ENCODE measurements around the gene SREK1. TPM values are rescaled to one million over a fixed set of nuclear protein-coding genes. Genes with fewer than 3 reads are reported as not detected.
A peak's percentile ranks its signal among the peaks of the same experiment; 100 is the strongest.

Gene SREK1
- total and polyA plus RNA-seq, 2 donors (not counting 3 experiments of a cell fraction or from before 2014, with no cell fraction given), result 27.4 to 78.6 TPM

- H3K4me2 ChIP-seq (ENCODE audit: insufficient read depth, low read length), result peak overlapping the region; percentile 98
- H3K27ac ChIP-seq (ENCODE audit: insufficient read depth, low read depth, low read length), result no peak overlapping the region
- DNase-seq (ENCODE audit: low read depth, low spot score) (no peak), FAIRE-seq (no peak)
- peaks cover 16% of the 10 kb centered on the region for H3K4me1 ChIP-seq (ENCODE audit: control insufficient read depth, extremely low read depth, insufficient read depth, low read length)
- TF ChIP-seq POLR2A (IDR thresholded peaks at IDR 0.05; ENCODE audit: low read depth, low read length), result no peak
- TF ChIP-seq JUN (IDR thresholded peaks at IDR 0.05; ENCODE audit: borderline replicate concordance, insufficient read depth, insufficient read length, low read depth), result no peak
- TF ChIP-seq MAX (IDR thresholded peaks at IDR 0.05; ENCODE audit: insufficient read depth, insufficient read length), result no peak
- H3K4me3 ChIP-seq (replicated peaks in 1 of 3; ENCODE audit: insufficient read depth in 1 of 3, low read depth in 1 of 3, low read length in 3 of 3), result peak overlapping the region; percentile 74 to 98 (median 77)
- H3K27me3 ChIP-seq (ENCODE audit: control insufficient read depth in 2 of 2, insufficient read depth in 2 of 2, low read length in 2 of 2), result peaks cover 0 to 2% of the 10 kb centered on the region in 2 experiments
- H3K36me3 ChIP-seq (ENCODE audit: control insufficient read depth in 2 of 2, extremely low read depth in 1 of 2, insufficient read depth in 2 of 2, low read length in 2 of 2), result no peaks in the 10 kb centered on the region
- CTCF ChIA-PET, result no interaction called here
- peaks cover 63% of the 10 kb centered on the region for H3K79me2 ChIP-seq (ENCODE audit: control insufficient read depth, insufficient read depth, low read length)
- H3K9me1 ChIP-seq (replicated peaks; ENCODE audit: control insufficient read depth, extremely low read depth, insufficient read depth, low read length), result no peaks in the 10 kb centered on the region
- no peaks in the 10 kb centered on the region for H3K9me3 ChIP-seq (replicated peaks; ENCODE audit: control insufficient read depth, insufficient read depth, low read length)
- dilution Hi-C loops (cut with MboI; ENCODE audit: extremely low pct_ligation_motif_present, low sequenced_read_pairs), result no loop called here
- H2AFZ ChIP-seq (ENCODE audit: low read depth, low read length), result no peak overlapping the region
- intact Hi-C loops (cut with micrococcal nuclease), result loop anchor here (10.0 kb wide), 3 partner anchors 381 to 521 kb away; partner anchors contain the start of genes NLN, SGTB, SHLD3 and TRAPPC13
- H3K9ac ChIP-seq (replicated peaks; ENCODE audit: extremely low read depth, insufficient read depth, low read length), result peak overlapping the region; percentile 97
- BruUV-seq (replicated peaks), result no TSS peak
- H4K20me1 ChIP-seq (replicated peaks; ENCODE audit: control insufficient read depth, extremely low read depth, insufficient read depth, low read length), result peaks cover 5% of the 10 kb centered on the region
- POLR2A ChIA-PET, result no interaction called here
Measured at GRCh38 chr5:66145737-66146136, 1.6 kb downstream of the SREK1 start.

- intact Hi-C loops (cut with micrococcal nuclease), result loop anchor here (10.0 kb wide), 3 partner anchors 385 to 525 kb away; partner anchors contain the start of genes NLN, SGTB, SHLD3 and TRAPPC13
Measured at GRCh38 chr5:66149950-66150349, 5.8 kb downstream of the SREK1 start.

More at GRCh38 chr5:66149950-66150349, 5.8 kb downstream of the SREK1 start:
- Histone ChIP-seq H3K9me1 (replicated peaks; ENCODE audit: control insufficient read depth, extremely low read depth, insufficient read depth, low read length) (no peaks in the 10 kb centered on the region), H3K4me2 (ENCODE audit: insufficient read depth, low read length) (no peak overlapping the region), H3K4me3 (replicated peaks in 1 of 3; ENCODE audit: insufficient read depth in 1 of 3, low read depth in 1 of 3, low read length in 3 of 3) (no peak overlapping the region), H2AFZ (ENCODE audit: low read depth, low read length) (no peak overlapping the region), H4K20me1 (replicated peaks; ENCODE audit: control insufficient read depth, extremely low read depth, insufficient read depth, low read length) (peaks cover 5% of the 10 kb centered on the region), H3K9ac (replicated peaks; ENCODE audit: extremely low read depth, insufficient read depth, low read length) (no peak overlapping the region), H3K9me3 (replicated peaks; ENCODE audit: control insufficient read depth, insufficient read depth, low read length) (no peaks in the 10 kb centered on the region), H3K36me3 (ENCODE audit: control insufficient read depth in 2 of 2, extremely low read depth in 1 of 2, insufficient read depth in 2 of 2, low read length in 2 of 2) (peaks cover 0 to 1% of the 10 kb centered on the region in 2 experiments), H3K79me2 (ENCODE audit: control insufficient read depth, insufficient read depth, low read length) (peaks cover 98% of the 10 kb centered on the region), H3K4me1 (ENCODE audit: control insufficient read depth, extremely low read depth, insufficient read depth, low read length) (peaks cover 9% of the 10 kb centered on the region), H3K27me3 (ENCODE audit: control insufficient read depth in 2 of 2, insufficient read depth in 2 of 2, low read length in 2 of 2) (no peaks in the 10 kb centered on the region), H3K27ac (ENCODE audit: insufficient read depth, low read depth, low read length) (no peak overlapping the region)
- DNase-seq (ENCODE audit: low read depth, low spot score), result no peak
- CTCF ChIA-PET, result no interaction called here
- FAIRE-seq, result no peak
- POLR2A ChIA-PET, result no interaction called here
- dilution Hi-C loops (cut with MboI; ENCODE audit: extremely low pct_ligation_motif_present, low sequenced_read_pairs), result no loop called here
- BruUV-seq (replicated peaks), result no TSS peak
- no peak for TF ChIP-seq FOS (IDR thresholded peaks at IDR 0.05; ENCODE audit: borderline replicate concordance, insufficient read depth, low read length)
- no peak for TF ChIP-seq POLR2A (IDR thresholded peaks at IDR 0.05; ENCODE audit: low read depth, low read length)
